Activated CD8-positive, alpha-beta memory T cell treated with anti-CD3 and anti-CD28 coated beads for 48 hours (primary cell): ENCODE data around the gene MIF4GD.
A peak's percentile ranks its signal among the peaks of the same experiment; 100 is the strongest.
"Not testable (repeated sequence)": the region's sequence is repeated elsewhere in the genome, so short reads cannot be mapped to it uniquely, and the experiment has no call there.

Experiments used
- DNase-seq, 3 experiments: peaks; one replicate each; pipeline ENCODE4 v3.0.0-alpha.2; 2020; ENCODE audit warnings: low read depth in 2 of 3, low spot score in 2 of 3

MIF4GD gene

GRCh38 chr17:75288770-75289114 lies 17.7 kb upstream of the MIF4GD start:
- DNase-seq = peak in 1 of 3 experiments; percentile 31

GRCh38 chr17:75288359-75288758 lies 17.3 kb upstream of the MIF4GD start:
- no peak for DNase-seq

GRCh38 chr17:75287221-75287620 lies 16.2 kb upstream of the MIF4GD start:
- DNase-seq = no peak

GRCh38 chr17:75285123-75285522 lies 14.1 kb upstream of the MIF4GD start:
- DNase-seq = no peak

GRCh38 chr17:75280189-75280588 lies 9.2 kb upstream of the MIF4GD start:
- not testable (repeated sequence) for DNase-seq

- no peak for DNase-seq
These were observed 6.6 kb upstream of the MIF4GD start for GRCh38 chr17:75277664-75278071.

- no peak for DNase-seq
These were observed 3.1 kb upstream of the MIF4GD start for GRCh38 chr17:75273977-75274708.

GRCh38 chr17:75272848-75273184 lies 1.8 kb upstream of the MIF4GD start:
- no peak for DNase-seq

- DNase-seq = no peak
These were observed 1.2 kb upstream of the MIF4GD start for GRCh38 chr17:75271955-75272847.

GRCh38 chr17:75271233-75271954 lies 363 bp upstream of the MIF4GD start:
- DNase-seq = peak; percentile 80 to 88 (median 85)

GRCh38 chr17:75270218-75270965 lies 639 bp downstream of the MIF4GD start:
- peak; percentile 42 to 70 (median 56) for DNase-seq

- no peak for DNase-seq
These were observed 1.2 kb downstream of the MIF4GD start for GRCh38 chr17:75269844-75270217.

- DNase-seq = no peak
These were observed 3.4 kb downstream of the MIF4GD start for GRCh38 chr17:75267411-75268232.

- DNase-seq = no peak
These were observed 3.9 kb downstream of the MIF4GD start for GRCh38 chr17:75267153-75267410.

- DNase-seq = no peak
These were observed 4.5 kb downstream of the MIF4GD start for GRCh38 chr17:75266316-75267152.

- no peak for DNase-seq
These were observed 5.3 kb downstream of the MIF4GD start for GRCh38 chr17:75265614-75266315.

- DNase-seq = no peak
These were observed 8.0 kb downstream of the MIF4GD start for GRCh38 chr17:75263055-75263454.

GRCh38 chr17:75262112-75262606 lies 8.9 kb downstream of the MIF4GD start:
- DNase-seq = no peak
